ENCODE results near the gene SH3RF1. TPM values are rescaled to one million over a fixed set of nuclear protein-coding genes. Genes with fewer than 3 reads are reported as not detected.

The SH3RF1 gene
- total RNA-seq, 1 donor from 2014 or later, result 35.2 TPM

DNA sequence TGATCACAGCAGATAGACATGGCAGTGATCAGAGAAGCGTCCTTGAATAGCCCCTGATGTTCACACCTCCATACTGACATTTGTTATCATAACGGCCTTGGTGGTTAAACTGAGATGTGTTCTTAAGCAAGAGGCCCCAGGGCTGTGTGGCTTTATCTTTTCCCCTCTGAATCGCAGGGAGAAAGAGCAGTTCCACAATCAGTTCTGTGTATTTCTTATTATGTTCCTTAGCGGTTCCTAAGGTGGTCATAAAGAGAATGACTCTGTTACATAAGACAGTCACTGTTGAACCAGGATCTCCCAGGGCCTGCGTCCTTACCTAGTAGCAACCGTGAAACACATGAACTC lies 207.9 kb downstream of the SH3RF1 start:
- Mint-ChIP-seq H3K4me3 (ENCODE audit: unreplicated experiment) (no peak overlapping the region), H3K27ac (ENCODE audit: unreplicated experiment) (no peak overlapping the region), H3K27me3 (ENCODE audit: unreplicated experiment) (peaks cover 3% of the 10 kb centered on the region), H3K36me3 (ENCODE audit: unreplicated experiment) (peaks cover 4% of the 10 kb centered on the region), H3K4me1 (ENCODE audit: low read depth, unreplicated experiment) (peaks cover 6% of the 10 kb centered on the region), H3K9me3 (ENCODE audit: unreplicated experiment) (no peaks in the 10 kb centered on the region)
- DNase-seq, result no peak
- TF ChIP-seq, protein P1, sequence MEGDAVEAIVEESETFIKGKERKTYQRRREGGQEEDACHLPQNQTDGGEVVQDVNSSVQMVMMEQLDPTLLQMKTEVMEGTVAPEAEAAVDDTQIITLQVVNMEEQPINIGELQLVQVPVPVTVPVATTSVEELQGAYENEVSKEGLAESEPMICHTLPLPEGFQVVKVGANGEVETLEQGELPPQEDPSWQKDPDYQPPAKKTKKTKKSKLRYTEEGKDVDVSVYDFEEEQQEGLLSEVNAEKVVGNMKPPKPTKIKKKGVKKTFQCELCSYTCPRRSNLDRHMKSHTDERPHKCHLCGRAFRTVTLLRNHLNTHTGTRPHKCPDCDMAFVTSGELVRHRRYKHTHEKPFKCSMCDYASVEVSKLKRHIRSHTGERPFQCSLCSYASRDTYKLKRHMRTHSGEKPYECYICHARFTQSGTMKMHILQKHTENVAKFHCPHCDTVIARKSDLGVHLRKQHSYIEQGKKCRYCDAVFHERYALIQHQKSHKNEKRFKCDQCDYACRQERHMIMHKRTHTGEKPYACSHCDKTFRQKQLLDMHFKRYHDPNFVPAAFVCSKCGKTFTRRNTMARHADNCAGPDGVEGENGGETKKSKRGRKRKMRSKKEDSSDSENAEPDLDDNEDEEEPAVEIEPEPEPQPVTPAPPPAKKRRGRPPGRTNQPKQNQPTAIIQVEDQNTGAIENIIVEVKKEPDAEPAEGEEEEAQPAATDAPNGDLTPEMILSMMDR (IDR thresholded peaks at IDR 0.05; ENCODE audit: partially characterized antibody, unreplicated experiment), result no peak

DNA sequence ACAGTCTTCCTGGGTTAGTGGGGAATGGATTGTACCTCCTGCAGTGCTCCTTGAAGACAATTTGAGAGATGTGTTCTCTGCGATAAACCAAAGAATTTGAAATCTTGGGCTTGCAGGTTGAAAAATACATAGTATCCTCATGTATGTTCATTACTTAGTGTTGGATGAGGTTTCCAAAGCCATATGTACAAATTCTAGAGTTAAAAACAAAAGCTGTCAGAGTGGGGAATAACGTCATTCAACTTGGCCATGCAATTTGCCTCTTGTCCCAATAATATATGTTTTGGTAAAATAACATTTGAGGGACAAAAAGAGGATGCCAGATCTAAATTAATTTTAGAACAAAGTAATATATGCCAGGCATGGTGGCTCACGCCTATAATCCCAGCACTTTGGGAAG lies 209.4 kb downstream of the SH3RF1 start:
- no peak for DNase-seq
- TF ChIP-seq, protein P1 (IDR thresholded peaks at IDR 0.05; ENCODE audit: partially characterized antibody, unreplicated experiment), result no peak
- Mint-ChIP-seq H3K27me3 (ENCODE audit: unreplicated experiment) (peaks cover 3% of the 10 kb centered on the region), H3K4me1 (ENCODE audit: low read depth, unreplicated experiment) (peaks cover 6% of the 10 kb centered on the region), H3K36me3 (ENCODE audit: unreplicated experiment) (peaks cover 4% of the 10 kb centered on the region), H3K9me3 (ENCODE audit: unreplicated experiment) (no peaks in the 10 kb centered on the region), H3K4me3 (ENCODE audit: unreplicated experiment) (no peak overlapping the region), H3K27ac (ENCODE audit: unreplicated experiment) (no peak overlapping the region)

DNA sequence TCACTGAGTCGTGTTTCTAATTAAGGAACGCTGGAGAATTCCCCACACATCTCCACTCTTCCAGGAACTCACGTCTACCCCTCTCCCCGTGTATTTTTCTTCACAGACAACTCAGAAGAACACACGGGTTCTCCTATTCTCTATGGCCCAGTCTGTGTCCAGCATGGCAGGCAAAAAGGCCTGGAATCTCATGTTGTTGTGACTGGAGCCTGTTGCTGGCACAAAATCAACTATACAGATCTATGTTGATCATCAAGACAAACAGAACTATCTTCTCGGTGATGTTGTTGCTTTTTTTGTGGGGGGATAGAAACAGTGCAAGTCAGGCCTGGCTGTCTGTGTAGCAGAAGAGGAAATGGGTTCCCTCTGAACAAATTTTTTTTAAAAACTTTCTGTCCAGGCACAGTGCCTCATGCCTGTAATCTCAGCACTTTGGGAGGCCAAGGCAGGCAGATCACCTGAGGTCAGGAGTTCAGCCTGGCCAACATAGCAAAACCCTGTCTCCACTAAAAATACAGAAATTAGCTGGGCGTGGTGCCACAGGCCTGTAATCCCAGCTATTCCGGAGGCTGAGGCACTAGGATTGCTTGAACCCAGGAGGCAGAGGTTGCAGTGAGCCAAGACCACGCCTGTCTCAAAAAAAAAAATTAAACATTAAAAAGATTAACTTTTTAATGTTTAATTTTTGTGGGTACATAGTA lies 210.2 kb downstream of the SH3RF1 start:
- Mint-ChIP-seq H3K27me3 (ENCODE audit: unreplicated experiment) (peaks cover 3% of the 10 kb centered on the region), H3K36me3 (ENCODE audit: unreplicated experiment) (peaks cover 4% of the 10 kb centered on the region), H3K9me3 (ENCODE audit: unreplicated experiment) (no peaks in the 10 kb centered on the region), H3K4me1 (ENCODE audit: low read depth, unreplicated experiment) (peaks cover 6% of the 10 kb centered on the region), H3K4me3 (ENCODE audit: unreplicated experiment) (no peak overlapping the region), H3K27ac (ENCODE audit: unreplicated experiment) (no peak overlapping the region)
- TF ChIP-seq, protein P1 (IDR thresholded peaks at IDR 0.05; ENCODE audit: partially characterized antibody, unreplicated experiment), result no peak
- DNase-seq, result no peak

DNA sequence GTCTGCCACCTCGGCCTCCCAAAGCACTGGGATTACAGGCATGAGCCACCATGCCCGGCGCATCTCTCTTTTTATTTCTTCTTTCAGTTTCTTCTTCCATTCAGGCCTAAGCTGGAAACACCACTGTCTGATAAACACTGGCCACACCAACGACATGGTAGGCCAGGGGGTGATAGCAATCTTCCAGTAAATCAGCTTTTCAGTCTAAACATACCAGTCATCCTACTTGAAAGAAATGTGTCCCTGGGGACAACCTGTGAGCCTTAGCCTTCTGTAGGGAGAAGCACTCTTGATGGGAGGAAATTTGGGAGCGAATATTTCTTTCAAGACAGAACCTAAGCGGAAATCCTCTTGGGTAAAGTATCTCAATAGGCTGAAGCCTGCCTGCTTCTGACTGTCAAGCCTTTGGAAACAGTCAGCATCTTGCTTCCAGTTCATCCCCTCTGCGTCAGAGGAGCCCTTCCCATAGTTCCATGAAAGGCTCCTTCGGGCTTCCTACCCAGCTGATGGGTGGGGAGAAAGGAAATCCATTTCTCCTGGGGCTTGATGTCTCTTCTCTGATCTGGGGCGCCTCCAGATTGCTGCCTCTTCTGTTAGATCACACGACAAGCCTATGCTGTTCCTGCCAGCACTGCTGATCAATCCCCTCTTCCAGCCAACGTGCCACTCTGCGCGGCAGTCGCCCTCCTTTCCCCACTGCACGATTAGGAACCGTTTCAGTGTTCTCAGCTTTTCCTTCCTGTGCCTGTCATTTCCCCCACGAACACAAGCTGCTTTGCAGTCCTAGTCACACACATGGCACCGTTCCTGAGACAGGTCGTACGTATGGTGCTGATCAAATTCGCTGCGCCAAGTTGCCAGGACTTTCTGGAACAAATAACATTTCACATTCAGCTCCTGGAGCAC lies 211.2 kb downstream of the SH3RF1 start:
- H3K36me3 Mint-ChIP-seq (ENCODE audit: unreplicated experiment), result peaks cover 4% of the 10 kb centered on the region
- H3K27me3 Mint-ChIP-seq (ENCODE audit: unreplicated experiment), result peaks cover 5% of the 10 kb centered on the region
- peaks cover 6% of the 10 kb centered on the region for H3K4me1 Mint-ChIP-seq (ENCODE audit: low read depth, unreplicated experiment)
- peak overlapping the region; percentile 7 for H3K27ac Mint-ChIP-seq (ENCODE audit: unreplicated experiment)
- TF ChIP-seq, protein P1 (IDR thresholded peaks at IDR 0.05; ENCODE audit: partially characterized antibody, unreplicated experiment), result no peak
- DNase-seq, result no peak
- H3K4me3 Mint-ChIP-seq (ENCODE audit: unreplicated experiment), result no peak overlapping the region
- H3K9me3 Mint-ChIP-seq (ENCODE audit: unreplicated experiment), result no peaks in the 10 kb centered on the region

DNA sequence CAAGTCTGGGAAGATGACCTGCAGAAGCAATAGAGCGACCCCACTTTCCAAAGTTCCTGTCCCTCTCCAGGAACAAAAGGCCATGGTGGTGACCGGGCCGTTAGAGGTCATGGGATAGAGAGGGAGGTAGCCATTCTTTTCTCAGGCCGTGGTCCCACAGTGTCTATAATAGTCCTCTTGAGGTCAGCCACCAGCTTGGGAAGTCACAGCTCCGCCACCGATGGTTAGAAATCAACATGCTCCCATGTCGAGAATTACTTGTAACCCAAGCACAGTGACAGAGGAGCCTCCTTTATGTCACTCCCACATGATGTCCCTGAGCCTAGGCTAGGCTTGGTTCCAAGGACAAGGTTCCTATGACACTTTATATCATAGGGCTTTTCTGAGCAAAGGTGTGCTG lies 212.4 kb downstream of the SH3RF1 start:
- TF ChIP-seq, protein P1 (IDR thresholded peaks at IDR 0.05; ENCODE audit: partially characterized antibody, unreplicated experiment), result no peak
- H3K27me3 Mint-ChIP-seq (ENCODE audit: unreplicated experiment), result peaks cover 5% of the 10 kb centered on the region
- DNase-seq, result no peak
- H3K36me3 Mint-ChIP-seq (ENCODE audit: unreplicated experiment), result peaks cover 5% of the 10 kb centered on the region
- H3K27ac Mint-ChIP-seq (ENCODE audit: unreplicated experiment), result no peak overlapping the region
- H3K4me1 Mint-ChIP-seq (ENCODE audit: low read depth, unreplicated experiment), result peaks cover 6% of the 10 kb centered on the region
- peaks cover 2% of the 10 kb centered on the region for H3K9me3 Mint-ChIP-seq (ENCODE audit: unreplicated experiment)
- no peak overlapping the region for H3K4me3 Mint-ChIP-seq (ENCODE audit: unreplicated experiment)

Data from glutamatergic neuron (in vitro differentiated cells).